ENCODE data around the gene TRIM17.

Gene TRIM17

GRCh38 chr1:228378873-228379460, 37.7 kb downstream of the TRIM17 start:
- Histone ChIP-seq H3K4me2 (no peak overlapping the region), H3K9ac (no peak overlapping the region), H2AFZ (ENCODE audit: low read depth) (no peak overlapping the region; the same call in 1 of the 2 replicates), H3K36me3 (ENCODE audit: insufficient read depth) (no peaks in the 10 kb centered on the region), H3K4me1 (ENCODE audit: low read depth, poor library complexity, severe bottlenecking) (no peaks in the 10 kb centered on the region), H3K4me3 (IDR thresholded peaks at IDR 0.05; ENCODE audit: insufficient read depth, low read depth, low read length) (no peak overlapping the region), H3K27ac (no peak overlapping the region), H3K79me2 (ENCODE audit: insufficient read depth, low read depth) (no peaks in the 10 kb centered on the region), H4K20me1 (ENCODE audit: insufficient read depth) (no peaks in the 10 kb centered on the region), H3K27me3 (ENCODE audit: insufficient read depth, low read depth) (no peaks in the 10 kb centered on the region)
- TF ChIP-seq, protein P1, sequence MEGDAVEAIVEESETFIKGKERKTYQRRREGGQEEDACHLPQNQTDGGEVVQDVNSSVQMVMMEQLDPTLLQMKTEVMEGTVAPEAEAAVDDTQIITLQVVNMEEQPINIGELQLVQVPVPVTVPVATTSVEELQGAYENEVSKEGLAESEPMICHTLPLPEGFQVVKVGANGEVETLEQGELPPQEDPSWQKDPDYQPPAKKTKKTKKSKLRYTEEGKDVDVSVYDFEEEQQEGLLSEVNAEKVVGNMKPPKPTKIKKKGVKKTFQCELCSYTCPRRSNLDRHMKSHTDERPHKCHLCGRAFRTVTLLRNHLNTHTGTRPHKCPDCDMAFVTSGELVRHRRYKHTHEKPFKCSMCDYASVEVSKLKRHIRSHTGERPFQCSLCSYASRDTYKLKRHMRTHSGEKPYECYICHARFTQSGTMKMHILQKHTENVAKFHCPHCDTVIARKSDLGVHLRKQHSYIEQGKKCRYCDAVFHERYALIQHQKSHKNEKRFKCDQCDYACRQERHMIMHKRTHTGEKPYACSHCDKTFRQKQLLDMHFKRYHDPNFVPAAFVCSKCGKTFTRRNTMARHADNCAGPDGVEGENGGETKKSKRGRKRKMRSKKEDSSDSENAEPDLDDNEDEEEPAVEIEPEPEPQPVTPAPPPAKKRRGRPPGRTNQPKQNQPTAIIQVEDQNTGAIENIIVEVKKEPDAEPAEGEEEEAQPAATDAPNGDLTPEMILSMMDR (conservative IDR thresholded peaks at IDR 0.05; ENCODE audit: low read depth, low read length), result no peak

- Histone ChIP-seq H3K9ac (no peak overlapping the region), H3K4me1 (ENCODE audit: low read depth, poor library complexity, severe bottlenecking) (no peaks in the 10 kb centered on the region), H3K27me3 (ENCODE audit: insufficient read depth, low read depth) (no peaks in the 10 kb centered on the region), H3K79me2 (ENCODE audit: insufficient read depth, low read depth) (no peaks in the 10 kb centered on the region), H3K4me3 (IDR thresholded peaks at IDR 0.05; ENCODE audit: insufficient read depth, low read depth, low read length) (no peak overlapping the region), H4K20me1 (ENCODE audit: insufficient read depth) (no peaks in the 10 kb centered on the region), H3K4me2 (no peak overlapping the region), H3K27ac (no peak overlapping the region), H2AFZ (ENCODE audit: low read depth) (no peak overlapping the region; the same call in 1 of the 2 replicates), H3K36me3 (ENCODE audit: insufficient read depth) (no peaks in the 10 kb centered on the region)
- TF ChIP-seq, protein P1 (conservative IDR thresholded peaks at IDR 0.05; ENCODE audit: low read depth, low read length), result 0 out of 2 replicates have a peak, but pooled peaks have one; percentile 19
These were observed 38.4 kb downstream of the TRIM17 start for GRCh38 chr1:228378090-228378872.

DNA sequence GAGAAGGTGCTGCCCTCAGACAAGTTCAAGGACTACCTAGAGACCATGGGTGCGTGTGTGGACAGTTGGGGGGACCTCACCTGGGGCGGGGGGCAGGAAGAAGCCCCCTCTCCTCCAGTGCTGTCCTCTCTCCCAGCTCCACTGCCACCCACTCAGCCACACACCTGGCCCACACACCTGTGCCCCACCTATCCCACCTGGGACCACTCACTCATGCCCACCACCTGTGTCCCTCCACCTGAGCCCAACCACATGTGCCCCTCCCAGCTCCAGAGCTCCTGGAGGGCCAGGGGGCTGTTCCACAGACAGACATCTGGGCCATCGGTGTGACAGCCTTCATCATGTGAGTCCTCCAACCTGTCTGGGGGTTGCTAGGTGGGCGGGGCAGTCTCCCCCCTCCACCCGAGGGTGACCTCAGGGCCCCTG, 39.0 kb downstream of the TRIM17 start:
- Histone ChIP-seq H4K20me1 (ENCODE audit: insufficient read depth) (no peaks in the 10 kb centered on the region), H3K36me3 (ENCODE audit: insufficient read depth) (no peaks in the 10 kb centered on the region), H2AFZ (ENCODE audit: low read depth) (no peak overlapping the region), H3K4me2 (no peak overlapping the region), H3K4me1 (ENCODE audit: low read depth, poor library complexity, severe bottlenecking) (no peaks in the 10 kb centered on the region), H3K27ac (no peak overlapping the region), H3K4me3 (IDR thresholded peaks at IDR 0.05; ENCODE audit: insufficient read depth, low read depth, low read length) (no peak overlapping the region), H3K79me2 (ENCODE audit: insufficient read depth, low read depth) (no peaks in the 10 kb centered on the region), H3K27me3 (ENCODE audit: insufficient read depth, low read depth) (no peaks in the 10 kb centered on the region), H3K9ac (no peak overlapping the region)
- TF ChIP-seq, protein P1 (conservative IDR thresholded peaks at IDR 0.05; ENCODE audit: low read depth, low read length), result no peak

- Histone ChIP-seq H3K4me2 (no peak overlapping the region), H3K36me3 (ENCODE audit: insufficient read depth) (no peaks in the 10 kb centered on the region), H3K4me1 (ENCODE audit: low read depth, poor library complexity, severe bottlenecking) (no peaks in the 10 kb centered on the region), H4K20me1 (ENCODE audit: insufficient read depth) (no peaks in the 10 kb centered on the region), H2AFZ (ENCODE audit: low read depth) (no peak overlapping the region), H3K27me3 (ENCODE audit: insufficient read depth, low read depth) (no peaks in the 10 kb centered on the region), H3K79me2 (ENCODE audit: insufficient read depth, low read depth) (no peaks in the 10 kb centered on the region), H3K27ac (no peak overlapping the region), H3K4me3 (IDR thresholded peaks at IDR 0.05; ENCODE audit: insufficient read depth, low read depth, low read length) (no peak overlapping the region), H3K9ac (no peak overlapping the region)
- TF ChIP-seq, protein P1 (conservative IDR thresholded peaks at IDR 0.05; ENCODE audit: low read depth, low read length), result no peak
These were observed 39.7 kb downstream of the TRIM17 start for GRCh38 chr1:228376651-228377631.

All from KMS-11 (cell line).